Activated CD8-positive, alpha-beta memory T cell treated with anti-CD3 and anti-CD28 coated beads, Interleukin-2, amount 50 U/mL, for 1 hour (primary cell): ENCODE data around the gene ANKRD28.
A peak's percentile ranks its signal among the peaks of the same experiment; 100 is the strongest.
"Not testable (repeated sequence)": the region's sequence is repeated elsewhere in the genome, so short reads cannot be mapped to it uniquely, and the experiment has no call there.

ENCODE experiments used
- DNase-seq: peaks from one replicate; pipeline ENCODE4 v3.0.0-alpha.2; 2020; ENCODE audit errors: extremely low read depth

ANKRD28 gene

DNA sequence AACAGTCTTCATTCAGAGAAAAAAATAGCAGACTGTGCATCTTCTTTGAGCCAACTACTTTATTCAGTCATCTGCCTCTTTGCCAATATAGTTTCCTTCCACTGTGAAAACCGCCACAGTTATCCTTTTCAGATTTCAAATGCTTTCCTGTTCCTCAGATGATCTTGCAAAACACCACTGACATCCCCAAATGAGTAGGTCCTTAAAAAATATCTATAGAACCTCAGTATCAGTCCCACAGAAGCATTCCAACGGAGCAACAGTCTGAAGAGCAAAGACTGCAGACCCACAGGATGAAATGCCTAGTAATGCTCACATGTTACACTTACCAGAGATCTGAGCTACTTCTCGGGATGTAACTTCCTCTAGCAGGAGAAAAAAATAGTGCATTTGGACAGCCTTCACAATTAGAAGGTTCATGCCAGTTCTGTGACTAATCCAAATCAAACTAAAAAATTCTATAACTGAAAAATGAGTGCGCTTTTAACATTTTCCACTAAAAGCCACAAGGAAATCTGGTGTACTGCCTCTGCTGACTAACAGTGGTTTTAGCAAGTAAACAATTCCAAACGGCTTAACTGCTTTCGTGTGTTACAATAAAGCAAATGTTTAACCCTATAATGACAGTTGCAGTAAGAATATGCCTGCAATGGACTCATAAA lies at the start of gene ANKRD28:
Gene ANKRD28, minus strand, starts transcription at position 338 of the 662 bp plus-strand sequence. CDS start 1,458 bp downstream, outside the sequence.
- DNase-seq, result peak; percentile 7

- no peak for DNase-seq
Measured at GRCh38 chr3:15847239-15847638, 49.5 kb upstream of the ANKRD28 start.

GRCh38 chr3:15846606-15847005 lies 48.8 kb upstream of the ANKRD28 start:
- DNase-seq, result no peak

- DNase-seq, result no peak
Measured at GRCh38 chr3:15845475-15845874, 47.7 kb upstream of the ANKRD28 start.

- no peak for DNase-seq
Measured at GRCh38 chr3:15844889-15845288, 47.1 kb upstream of the ANKRD28 start.

DNA sequence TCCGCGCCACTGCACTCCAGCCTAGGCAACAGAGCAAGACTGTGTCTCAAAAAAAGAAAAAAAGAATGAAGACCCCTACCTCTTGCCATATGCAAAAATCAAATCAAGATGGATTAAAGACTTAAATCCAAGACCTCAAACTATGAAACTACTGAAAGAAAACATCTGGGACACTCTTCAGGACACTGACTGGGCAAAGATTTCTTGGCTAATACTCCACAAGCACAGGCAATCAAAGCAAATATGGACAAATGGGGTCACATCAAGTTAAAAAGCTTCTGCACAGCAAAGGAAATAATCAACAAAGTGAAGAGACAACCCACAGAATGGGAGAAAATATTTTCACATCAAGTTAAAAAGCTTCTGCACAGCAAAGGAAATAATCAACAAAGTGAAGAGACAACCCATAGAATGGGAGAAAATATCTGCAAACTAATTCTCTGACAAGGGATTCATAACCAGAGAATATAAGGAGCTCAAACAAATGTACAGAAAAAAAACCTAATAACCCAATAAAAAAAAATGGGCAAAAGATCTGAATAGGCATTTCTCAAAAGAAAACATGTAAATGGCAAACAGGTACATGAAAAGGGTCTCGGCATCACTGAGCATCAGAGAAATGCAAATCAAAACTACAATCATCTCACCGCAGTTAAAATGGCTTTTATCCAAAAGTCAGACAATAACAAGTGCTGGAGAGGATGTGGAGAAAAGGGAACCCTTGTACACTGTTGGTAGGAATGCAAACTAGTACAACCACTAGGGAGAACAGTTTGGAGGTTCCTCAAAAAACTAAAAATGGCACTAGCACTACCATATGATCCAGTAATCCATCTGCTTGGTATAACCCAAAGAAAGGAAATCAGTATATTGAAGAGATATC lies 43.6 kb upstream of the ANKRD28 start:
- not testable (repeated sequence) for DNase-seq

DNA sequence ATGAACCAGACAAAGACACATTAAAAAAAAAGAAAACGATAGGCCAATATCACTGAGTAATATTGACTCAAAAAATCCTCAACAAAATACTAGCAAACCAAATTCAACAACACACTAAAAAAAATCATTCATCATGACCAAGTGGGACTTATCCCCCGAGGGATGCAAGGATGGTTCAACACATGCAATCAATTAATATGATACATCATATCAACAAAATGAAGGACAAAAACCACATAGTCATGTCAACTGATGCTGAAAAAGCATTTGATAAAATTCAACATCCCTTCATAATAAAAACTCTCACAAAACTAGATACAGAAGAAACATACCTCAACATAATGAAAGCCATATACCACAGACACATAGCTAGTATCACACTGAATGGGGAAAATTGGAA lies 41.8 kb upstream of the ANKRD28 start:
- DNase-seq, result no peak

DNA sequence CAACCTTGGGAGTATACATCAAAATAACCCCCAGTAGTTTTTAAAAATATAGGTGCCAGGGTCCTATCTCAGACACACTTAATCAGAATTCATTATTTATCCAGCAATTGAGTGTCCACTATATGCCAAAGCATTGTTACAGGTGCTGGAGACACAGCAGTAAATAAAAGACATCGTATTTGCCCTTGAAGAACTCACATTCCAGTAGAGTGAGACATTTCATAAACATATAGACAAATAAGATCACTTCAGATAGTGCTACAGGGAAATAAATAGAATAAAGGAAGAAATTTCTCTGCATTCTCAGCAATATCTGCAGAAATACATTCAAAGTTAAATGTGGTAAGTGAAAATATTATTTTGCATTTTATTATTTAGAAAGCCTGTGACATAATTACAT lies 34.1 kb upstream of the ANKRD28 start:
- DNase-seq, result no peak

DNA sequence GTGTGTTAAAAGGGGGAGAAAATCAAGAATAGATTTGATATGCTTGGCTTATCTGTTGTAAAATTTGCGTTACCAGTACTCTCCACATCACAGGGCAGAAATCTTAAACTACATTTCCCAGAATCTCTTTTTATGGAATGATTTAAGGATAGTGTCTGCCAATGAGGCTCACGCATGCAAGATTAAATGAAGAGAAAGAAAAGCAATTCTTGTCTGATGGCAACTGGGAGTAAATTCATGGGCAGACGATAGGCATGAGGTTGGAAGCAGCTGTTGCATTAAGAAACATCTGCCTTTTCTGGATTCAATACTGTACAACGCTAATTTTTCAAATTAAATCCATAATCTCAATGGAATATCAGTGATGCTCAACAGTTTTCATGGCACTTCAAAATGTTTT lies 27.2 kb upstream of the ANKRD28 start:
- no peak for DNase-seq

DNA sequence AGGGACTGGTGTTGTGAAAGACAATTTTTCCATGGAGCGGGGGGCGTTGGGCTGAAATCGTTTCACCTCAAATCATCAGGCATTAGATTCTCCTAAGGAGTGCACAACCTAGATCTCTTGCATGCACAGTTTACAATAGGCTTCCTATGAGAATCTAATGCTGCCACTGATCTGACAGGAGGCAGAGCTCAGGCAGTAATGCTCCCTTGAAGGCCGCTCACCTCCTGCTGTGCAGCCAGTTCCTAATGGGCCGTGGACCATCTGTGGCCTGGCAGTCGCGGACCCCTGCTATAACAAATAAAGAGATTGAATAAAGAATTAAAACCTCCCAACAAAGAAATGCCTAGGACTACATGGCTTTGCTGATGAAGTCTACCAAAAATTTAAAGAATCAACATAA lies 25.3 kb upstream of the ANKRD28 start:
- no peak for DNase-seq

GRCh38 chr3:15822281-15822680 lies 24.5 kb upstream of the ANKRD28 start:
- DNase-seq, result no peak

GRCh38 chr3:15820911-15821310 lies 23.1 kb upstream of the ANKRD28 start:
- no peak for DNase-seq

DNA sequence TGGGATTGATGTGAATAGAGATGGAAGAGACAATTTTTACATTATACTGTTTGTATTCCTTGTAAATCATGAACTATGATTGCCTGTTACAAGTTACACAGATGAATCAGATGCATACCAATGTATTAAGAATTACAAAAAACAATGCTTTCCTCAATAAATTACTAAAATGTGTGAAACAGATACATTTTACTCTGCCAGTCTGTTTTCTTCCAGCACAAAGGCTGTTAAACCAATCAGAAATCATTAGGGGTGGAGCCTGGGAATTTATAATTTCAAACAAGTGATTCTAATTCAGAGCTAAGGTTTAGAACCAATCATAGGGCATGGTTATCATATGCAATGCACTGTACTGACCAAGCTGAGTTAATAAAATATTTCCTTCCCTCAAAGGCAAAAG lies 21.8 kb upstream of the ANKRD28 start:
- DNase-seq, result no peak

- no peak for DNase-seq
Measured at GRCh38 chr3:15819043-15819442, 21.3 kb upstream of the ANKRD28 start.

DNA sequence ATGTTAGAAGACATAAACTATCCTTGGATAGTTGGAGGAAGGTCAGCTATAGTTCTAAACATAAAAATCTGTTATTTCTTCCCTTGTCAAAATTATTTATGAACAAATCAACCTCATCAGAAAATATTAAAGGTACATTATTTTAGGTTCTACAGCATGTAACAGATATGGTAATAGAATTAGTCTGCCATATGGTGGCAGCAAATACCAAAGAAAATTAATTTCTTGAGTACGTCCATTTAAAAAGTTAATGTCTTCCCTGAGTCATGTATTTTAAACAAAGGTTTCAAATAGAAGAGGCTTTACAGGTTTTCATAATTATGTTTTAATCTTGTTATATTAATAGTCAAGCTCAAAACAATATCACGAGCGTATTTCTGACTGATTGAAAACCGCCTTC lies 17.9 kb upstream of the ANKRD28 start:
- DNase-seq, result no peak

- DNase-seq, result not testable (repeated sequence)
Measured at GRCh38 chr3:15813079-15813478, 15.3 kb upstream of the ANKRD28 start.

DNA sequence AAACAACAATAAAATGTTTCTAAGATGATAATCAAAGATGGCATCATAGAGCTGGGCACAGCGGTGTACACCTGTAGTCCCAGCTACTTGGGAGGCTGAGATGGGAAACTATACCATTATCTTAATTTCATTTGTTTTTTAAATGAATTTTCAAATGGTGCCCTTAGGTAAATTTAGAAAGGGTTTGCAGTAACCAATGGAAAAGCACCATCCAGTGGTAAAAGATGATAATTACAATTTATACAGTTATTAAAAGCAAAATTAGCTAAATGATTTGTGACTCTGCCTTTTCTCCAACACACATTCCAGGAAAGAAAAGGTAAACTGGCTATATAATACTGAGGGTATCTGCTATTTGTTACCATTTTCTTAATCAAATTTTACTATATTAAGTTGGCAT lies 14.4 kb upstream of the ANKRD28 start:
- no peak for DNase-seq

GRCh38 chr3:15810702-15811101 lies 12.9 kb upstream of the ANKRD28 start:
- DNase-seq, result no peak

DNA sequence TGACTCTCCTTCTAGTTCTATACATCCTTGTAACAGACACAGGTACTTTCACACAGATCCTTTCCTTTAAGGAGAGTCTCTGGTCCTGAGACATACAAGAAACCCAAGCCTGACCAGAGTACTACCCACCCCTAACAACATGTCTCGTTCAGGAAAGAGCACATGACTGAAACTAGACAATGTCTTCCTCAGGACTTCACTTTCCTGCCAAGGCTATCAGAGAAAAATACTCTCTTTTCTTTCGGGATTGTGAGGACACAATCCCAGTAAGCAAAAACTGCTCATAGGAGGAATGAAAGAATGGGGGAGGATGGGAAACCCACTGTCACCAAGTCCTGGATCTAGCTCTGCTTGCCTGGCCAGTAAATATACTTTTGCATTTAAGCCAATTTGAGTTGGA lies 11.5 kb upstream of the ANKRD28 start:
- DNase-seq, result no peak

DNA sequence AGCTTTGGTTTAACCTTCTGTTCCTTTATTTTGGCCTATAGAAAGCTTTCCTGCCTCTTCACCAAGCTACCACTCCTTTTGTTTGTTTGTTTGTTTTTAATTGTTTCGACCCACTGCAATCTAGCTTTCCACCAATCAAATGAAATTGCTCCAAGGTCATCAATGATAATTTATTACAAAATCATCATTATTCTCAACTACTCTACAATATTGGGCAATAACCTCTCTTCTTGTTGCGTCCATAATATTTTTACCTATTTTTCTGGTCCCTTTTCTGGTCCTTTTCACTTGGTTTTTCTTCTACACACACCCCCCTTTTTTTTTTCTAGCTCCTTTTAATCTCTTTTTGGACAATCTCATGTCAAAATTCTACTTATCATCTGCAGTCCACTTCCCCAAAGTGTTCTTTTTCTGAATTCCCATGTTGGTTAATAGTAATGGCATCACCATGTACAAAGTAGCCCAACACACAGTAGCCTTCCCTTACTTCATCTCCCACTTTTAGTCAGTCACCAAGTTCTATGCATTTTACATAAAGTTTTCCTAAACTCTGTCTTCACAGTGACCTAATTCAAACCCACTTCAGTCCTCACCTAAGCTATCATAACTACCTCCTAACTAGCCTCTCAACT lies 11.0 kb upstream of the ANKRD28 start:
- DNase-seq, result no peak

GRCh38 chr3:15805756-15806266 lies 8.0 kb upstream of the ANKRD28 start:
- no peak for DNase-seq

DNA sequence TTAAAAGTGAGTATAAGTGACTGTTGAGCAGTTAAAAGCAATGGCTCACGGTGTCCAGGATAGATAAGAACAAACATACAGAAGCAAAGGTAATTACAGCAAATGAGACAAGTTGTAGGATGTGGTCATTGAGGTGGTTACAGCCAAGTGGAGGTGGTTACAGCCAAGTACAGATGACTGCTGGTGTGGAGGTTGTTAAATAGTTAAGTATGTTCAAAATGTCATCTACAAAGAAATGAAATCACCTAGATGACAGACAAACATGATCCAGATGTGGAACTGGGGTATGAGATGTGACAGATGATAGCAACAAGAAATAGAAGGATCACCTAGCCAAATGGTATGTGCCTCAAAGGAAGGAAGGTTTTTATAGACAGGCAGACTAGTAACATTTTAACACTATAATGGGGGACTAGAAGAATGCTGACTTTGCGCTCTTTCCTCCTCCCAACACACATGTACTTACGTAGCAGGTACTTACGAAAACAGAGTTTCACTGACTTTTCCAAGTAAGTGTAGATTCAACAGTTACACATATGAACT lies 6.8 kb upstream of the ANKRD28 start:
- no peak for DNase-seq
